T-helper 2 cell treated with Interferon-gamma antibody and Interleukin-4, amounts not matched to agents 100 ng/mL and 5 ng/mL, for 36 hours (primary cell): ENCODE measurements around the gene SANBR. TPM values are rescaled to one million over a fixed set of nuclear protein-coding genes. Genes with fewer than 3 reads are reported as not detected.
"Not testable (repeated sequence)": the region's sequence is repeated elsewhere in the genome, so short reads cannot be mapped to it uniquely, and the experiment has no call there.

Experiments
- intact Hi-C: fragments of 100-400 bp; cut with micrococcal nuclease; formaldehyde crosslinking; loops from one replicate; pipeline ENCODE4 v1.15.1; 2023
- total RNA-seq: library from RNA; stranded (reverse); gene quantifications from 2 replicates; pipeline ENCODE4 v1.2.3, GENCODE V29; 2022

Gene SANBR
- total RNA-seq, result 9.1 and 13.0 TPM in 2 replicates

GRCh38 chr2:61065714-61066709 is at the start of gene SANBR:
Gene SANBR, plus strand, starts transcription at chr2:61065871. Its CDS starts 4,480 bp downstream, at chr2:61070351.
- intact Hi-C loops, result loop anchor here (1.0 to 10.0 kb wide), 6 partner anchors 49 to 409 kb away; partner anchors contain the start of genes PAPOLG, PEX13, REL and USP34

- intact Hi-C loops, result loop anchor here (5.0 kb wide), 4 partner anchors 456 to 1691 kb away; partner anchors contain the start of genes CCT4, EHBP1, USP34 and XPO1
Measured at GRCh38 chr2:61015976-61016375, 49.7 kb upstream of the SANBR start.

- intact Hi-C loops, result loop anchor here (1.0 to 5.0 kb wide), 7 partner anchors 49 to 1691 kb away; partner anchors contain the start of genes CCT4, EHBP1, REL and SANBR
Measured at GRCh38 chr2:61016392-61017002, 49.2 kb upstream of the SANBR start.

- intact Hi-C loops, result loop anchor here (1.0 to 5.0 kb wide), 7 partner anchors 48 to 1690 kb away; partner anchors contain the start of genes CCT4, EHBP1, REL and SANBR
Measured at GRCh38 chr2:61017003-61017555, 48.6 kb upstream of the SANBR start.

- intact Hi-C loops, result loop anchor here (1.0 to 5.0 kb wide), 8 partner anchors 48 to 1690 kb away; partner anchors contain the start of genes CCT4, EHBP1, PAPOLG and REL
Measured at GRCh38 chr2:61017556-61018317, 47.9 kb upstream of the SANBR start, which contains the start of the genes PEX13 and PUS10. Gene PEX13, plus strand, starts transcription at chr2:61017720. Its CDS starts 40 bp downstream, at chr2:61017760. Gene PUS10, minus strand, starts transcription at chr2:61018255. Its CDS starts 6,365 bp downstream, at chr2:61011890.

GRCh38 chr2:61018318-61018755 is 47.3 kb upstream of the SANBR start:
- intact Hi-C loops, result loop anchor here (1.0 to 5.0 kb wide), 5 partner anchors 262 to 1689 kb away; partner anchors contain the start of genes CCT4, EHBP1, PAPOLG and USP34

- intact Hi-C loops, result loop anchor here (1.0 to 5.0 kb wide), 5 partner anchors 262 to 1689 kb away; partner anchors contain the start of genes CCT4, EHBP1, PAPOLG and USP34
Measured at GRCh38 chr2:61018798-61019197, 46.9 kb upstream of the SANBR start.

GRCh38 chr2:61021228-61021660 is 44.4 kb upstream of the SANBR start:
- intact Hi-C loops, result no loop called here

GRCh38 chr2:61023670-61024069 is 42.0 kb upstream of the SANBR start:
- intact Hi-C loops, result no loop called here

GRCh38 chr2:61029533-61029932 is 36.1 kb upstream of the SANBR start:
- intact Hi-C loops, result no loop called here

GRCh38 chr2:61034592-61034991 is 31.1 kb upstream of the SANBR start:
- intact Hi-C loops, result not testable (repeated sequence)

- intact Hi-C loops, result not testable (repeated sequence)
Measured at GRCh38 chr2:61036643-61037042, 29.0 kb upstream of the SANBR start.

GRCh38 chr2:61042807-61043206 is 22.9 kb upstream of the SANBR start:
- intact Hi-C loops, result no loop called here

- intact Hi-C loops, result no loop called here
Measured at GRCh38 chr2:61044636-61045035, 21.0 kb upstream of the SANBR start.

- intact Hi-C loops, result no loop called here
Measured at GRCh38 chr2:61045226-61045625, 20.4 kb upstream of the SANBR start.

GRCh38 chr2:61045999-61046398 is 19.7 kb upstream of the SANBR start:
- intact Hi-C loops, result no loop called here

- intact Hi-C loops, result no loop called here
Measured at GRCh38 chr2:61055557-61055956, 10.1 kb upstream of the SANBR start.

- intact Hi-C loops, result no loop called here
Measured at GRCh38 chr2:61057562-61057961, 8.1 kb upstream of the SANBR start.

GRCh38 chr2:61059382-61059781 is 6.3 kb upstream of the SANBR start:
- intact Hi-C loops, result no loop called here

- intact Hi-C loops, result no loop called here
Measured at GRCh38 chr2:61074100-61074499, 8.4 kb downstream of the SANBR start.
